Ishikawa (cell line): ENCODE results near the gene YPEL3.

Experiments
- CEBPB ChIP-seq: IDR thresholded peaks from 2 replicates; pipeline ENCODE4 v1.6.1; 2012
- CREB1 ChIP-seq: IDR thresholded peaks from 2 replicates; pipeline ENCODE4 v1.6.1; 2012; ENCODE audit warnings: low read depth
- EGR1 ChIP-seq: IDR thresholded peaks from 2 replicates; pipeline ENCODE4 v1.6.1; 2012
- EP300 ChIP-seq: IDR thresholded peaks from 2 replicates; pipeline ENCODE4 v1.6.1; 2012; ENCODE audit warnings: borderline replicate concordance
- FOXM1 ChIP-seq: IDR thresholded peaks from 2 replicates; pipeline ENCODE4 v1.6.1; 2012; ENCODE audit warnings: low read depth, borderline replicate concordance
- NFIC ChIP-seq: IDR thresholded peaks from 2 replicates; pipeline ENCODE4 v1.6.1; 2012
- RAD21 ChIP-seq: IDR thresholded peaks from 2 replicates; pipeline ENCODE4 v1.6.1; 2012; ENCODE audit warnings: low read depth
- TAF1 ChIP-seq: IDR thresholded peaks from 2 replicates; pipeline ENCODE4 v1.6.1; 2012; ENCODE audit warnings: low read depth, mild to moderate bottlenecking
- TCF12 ChIP-seq: IDR thresholded peaks from 2 replicates; pipeline ENCODE4 v1.6.1; 2012; ENCODE audit warnings: low read depth
- TEAD4 ChIP-seq: IDR thresholded peaks from 2 replicates; pipeline ENCODE4 v1.6.1; 2012
- YY1 ChIP-seq: IDR thresholded peaks from 2 replicates; pipeline ENCODE4 v1.6.1; 2012; ENCODE audit warnings: low read depth
- ZBTB7A ChIP-seq: IDR thresholded peaks from 2 replicates; pipeline ENCODE4 v1.6.1; 2012; ENCODE audit warnings: low read depth
- TF ChIP-seq, protein P1 (sequence below): IDR thresholded peaks from 2 replicates; pipeline ENCODE4 v1.6.1; 2012
- TF ChIP-seq, protein P2 (sequence below): IDR thresholded peaks from 2 replicates; pipeline ENCODE4 v1.6.1; 2012; ENCODE audit warnings: low read depth, mild to moderate bottlenecking
- TF ChIP-seq, protein P3 (sequence below): IDR thresholded peaks from 2 replicates; pipeline ENCODE4 v1.6.1; 2012

Gene YPEL3, protein sequence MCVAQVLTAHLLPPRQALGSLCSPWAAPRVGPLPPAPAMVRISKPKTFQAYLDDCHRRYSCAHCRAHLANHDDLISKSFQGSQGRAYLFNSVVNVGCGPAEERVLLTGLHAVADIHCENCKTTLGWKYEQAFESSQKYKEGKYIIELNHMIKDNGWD

DNA sequence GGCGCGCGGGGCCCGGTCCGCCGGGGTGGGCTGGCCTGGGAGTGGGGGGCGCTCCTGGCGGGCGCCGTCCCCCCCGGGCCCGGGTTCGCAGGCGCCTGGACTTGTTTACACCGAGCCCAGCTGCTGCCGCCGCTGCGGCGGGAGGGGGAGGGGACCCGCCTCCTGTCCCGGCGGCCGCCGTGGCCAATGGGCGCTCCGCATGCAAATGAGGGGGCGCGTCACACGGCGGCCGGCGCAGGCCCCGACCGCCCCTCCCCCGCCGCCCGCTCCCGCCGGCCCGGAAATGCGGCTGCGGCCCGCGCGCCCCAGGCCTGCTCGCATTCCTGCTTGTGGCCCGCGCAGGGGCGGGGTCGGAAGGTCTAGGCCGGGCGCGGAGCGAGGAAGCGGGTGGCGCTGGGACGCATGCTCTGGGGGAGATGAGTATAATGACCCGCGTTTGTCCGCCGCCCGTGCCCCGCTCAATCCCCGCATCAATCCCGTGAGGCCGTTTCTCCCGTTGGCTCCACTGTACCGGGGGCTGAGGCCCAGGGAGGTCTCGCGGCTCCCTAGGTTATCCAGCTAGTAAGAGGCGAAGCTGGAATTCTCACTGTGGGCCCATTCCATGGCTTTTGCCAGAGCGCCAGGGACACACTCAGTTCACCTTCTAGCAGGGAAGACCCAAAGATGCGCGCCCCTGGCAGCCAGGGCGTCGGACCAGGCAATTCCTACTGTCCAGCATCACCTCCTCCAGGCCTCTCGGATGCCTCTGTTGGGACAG is at the start of gene YPEL3:
Gene YPEL3, minus strand, starts transcription at position 109 of the 757 bp plus-strand sequence. CDS start 731 bp downstream, outside the sequence.
- TF ChIP-seq, protein P1, sequence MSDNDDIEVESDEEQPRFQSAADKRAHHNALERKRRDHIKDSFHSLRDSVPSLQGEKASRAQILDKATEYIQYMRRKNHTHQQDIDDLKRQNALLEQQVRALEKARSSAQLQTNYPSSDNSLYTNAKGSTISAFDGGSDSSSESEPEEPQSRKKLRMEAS = peak; percentile 63
- TF ChIP-seq EP300 = peak; percentile 40; the same call in 1 of the 2 replicates
- no peak for TF ChIP-seq CREB1
- TF ChIP-seq TCF12 = peak; percentile 39; the same call in 1 of the 2 replicates
- no peak for TF ChIP-seq YY1
- TF ChIP-seq ZBTB7A = peak; percentile 56; the same call in 1 of the 2 replicates
- no peak; the same call in 1 of the 2 replicates for TF ChIP-seq RAD21
- no peak for TF ChIP-seq EGR1
- TF ChIP-seq TEAD4 = peak; percentile 86
- TF ChIP-seq, protein P2, sequence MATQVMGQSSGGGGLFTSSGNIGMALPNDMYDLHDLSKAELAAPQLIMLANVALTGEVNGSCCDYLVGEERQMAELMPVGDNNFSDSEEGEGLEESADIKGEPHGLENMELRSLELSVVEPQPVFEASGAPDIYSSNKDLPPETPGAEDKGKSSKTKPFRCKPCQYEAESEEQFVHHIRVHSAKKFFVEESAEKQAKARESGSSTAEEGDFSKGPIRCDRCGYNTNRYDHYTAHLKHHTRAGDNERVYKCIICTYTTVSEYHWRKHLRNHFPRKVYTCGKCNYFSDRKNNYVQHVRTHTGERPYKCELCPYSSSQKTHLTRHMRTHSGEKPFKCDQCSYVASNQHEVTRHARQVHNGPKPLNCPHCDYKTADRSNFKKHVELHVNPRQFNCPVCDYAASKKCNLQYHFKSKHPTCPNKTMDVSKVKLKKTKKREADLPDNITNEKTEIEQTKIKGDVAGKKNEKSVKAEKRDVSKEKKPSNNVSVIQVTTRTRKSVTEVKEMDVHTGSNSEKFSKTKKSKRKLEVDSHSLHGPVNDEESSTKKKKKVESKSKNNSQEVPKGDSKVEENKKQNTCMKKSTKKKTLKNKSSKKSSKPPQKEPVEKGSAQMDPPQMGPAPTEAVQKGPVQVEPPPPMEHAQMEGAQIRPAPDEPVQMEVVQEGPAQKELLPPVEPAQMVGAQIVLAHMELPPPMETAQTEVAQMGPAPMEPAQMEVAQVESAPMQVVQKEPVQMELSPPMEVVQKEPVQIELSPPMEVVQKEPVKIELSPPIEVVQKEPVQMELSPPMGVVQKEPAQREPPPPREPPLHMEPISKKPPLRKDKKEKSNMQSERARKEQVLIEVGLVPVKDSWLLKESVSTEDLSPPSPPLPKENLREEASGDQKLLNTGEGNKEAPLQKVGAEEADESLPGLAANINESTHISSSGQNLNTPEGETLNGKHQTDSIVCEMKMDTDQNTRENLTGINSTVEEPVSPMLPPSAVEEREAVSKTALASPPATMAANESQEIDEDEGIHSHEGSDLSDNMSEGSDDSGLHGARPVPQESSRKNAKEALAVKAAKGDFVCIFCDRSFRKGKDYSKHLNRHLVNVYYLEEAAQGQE = no peak
- no peak for TF ChIP-seq CEBPB
- no peak for TF ChIP-seq FOXM1
- no peak; the same call in 1 of the 2 replicates for TF ChIP-seq NFIC
- TF ChIP-seq TAF1 = peak; percentile 41; the same call in 1 of the 2 replicates
- TF ChIP-seq, protein P3, sequence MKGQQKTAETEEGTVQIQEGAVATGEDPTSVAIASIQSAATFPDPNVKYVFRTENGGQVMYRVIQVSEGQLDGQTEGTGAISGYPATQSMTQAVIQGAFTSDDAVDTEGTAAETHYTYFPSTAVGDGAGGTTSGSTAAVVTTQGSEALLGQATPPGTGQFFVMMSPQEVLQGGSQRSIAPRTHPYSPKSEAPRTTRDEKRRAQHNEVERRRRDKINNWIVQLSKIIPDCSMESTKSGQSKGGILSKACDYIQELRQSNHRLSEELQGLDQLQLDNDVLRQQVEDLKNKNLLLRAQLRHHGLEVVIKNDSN = no peak

DNA sequence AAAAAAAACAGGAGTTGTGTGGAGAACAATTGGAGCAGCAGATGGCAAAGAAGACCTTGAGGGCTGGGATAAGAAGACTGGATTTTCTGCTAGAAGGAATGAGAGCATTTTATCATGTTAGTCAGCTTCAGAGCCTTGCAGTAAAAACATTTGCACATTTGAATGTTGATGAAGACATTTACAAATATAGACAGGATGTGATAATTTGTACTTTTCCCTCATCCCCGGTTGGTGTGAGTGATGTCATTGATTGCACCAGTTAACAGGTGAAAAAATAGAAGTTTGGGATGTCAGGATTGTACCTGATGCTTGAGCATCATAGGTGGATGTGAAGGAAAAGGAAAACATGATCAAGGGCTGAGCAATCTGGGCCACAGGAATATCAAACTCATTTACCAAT is 49.6 kb upstream of the YPEL3 start:
- no peak for TF ChIP-seq NFIC
- TF ChIP-seq EGR1 = no peak
- no peak for TF ChIP-seq CREB1
- TF ChIP-seq, protein P2 = no peak
- TF ChIP-seq YY1 = no peak
- TF ChIP-seq, protein P1 = no peak
- no peak for TF ChIP-seq FOXM1
- TF ChIP-seq RAD21 = no peak
- TF ChIP-seq, protein P3 = no peak
- no peak for TF ChIP-seq TCF12
- TF ChIP-seq TAF1 = no peak
- TF ChIP-seq EP300 = no peak
- TF ChIP-seq CEBPB = no peak
- no peak for TF ChIP-seq TEAD4
- TF ChIP-seq ZBTB7A = no peak

DNA sequence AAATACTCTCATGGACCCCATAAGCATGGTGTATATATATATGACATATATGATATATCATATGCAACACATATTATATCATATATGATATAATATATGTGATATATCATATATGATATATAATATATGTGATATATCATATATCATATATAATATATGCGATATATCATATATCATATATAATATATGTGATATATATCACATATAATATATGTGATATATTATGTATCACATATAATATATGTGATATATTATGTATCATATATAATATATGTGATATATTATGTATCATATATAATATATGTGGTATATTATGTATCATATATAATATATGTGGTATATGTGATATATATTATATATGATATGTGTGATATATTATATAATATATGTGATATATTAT is 48.9 kb upstream of the YPEL3 start:
- TF ChIP-seq EGR1 (no peak), YY1 (no peak), NFIC (no peak), RAD21 (no peak)

DNA sequence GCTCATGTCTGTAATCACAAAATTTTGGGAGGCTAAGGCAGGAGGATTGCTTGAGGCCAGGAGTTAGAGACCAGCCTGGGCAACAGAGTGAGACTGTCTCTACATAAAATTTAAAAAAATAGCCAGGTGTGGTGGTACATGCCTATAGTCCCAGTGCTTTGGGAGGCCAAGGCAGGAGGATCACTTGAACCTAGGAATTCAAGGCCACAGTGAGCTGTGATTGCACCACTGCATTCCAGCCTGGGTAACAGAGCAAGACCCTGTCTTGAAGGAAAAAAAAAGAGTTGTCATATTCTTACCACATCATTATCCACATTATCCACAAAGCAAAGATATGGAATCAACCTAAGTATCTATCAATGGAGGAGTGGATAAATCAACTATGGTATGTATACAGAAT is 48.0 kb upstream of the YPEL3 start:
- TF ChIP-seq EP300 (no peak), TEAD4 (no peak), YY1 (no peak), NFIC (no peak), CREB1 (no peak), FOXM1 (no peak), RAD21 (no peak)
- TF ChIP-seq, protein P1 = no peak
- TF ChIP-seq, protein P3 = no peak
- TF ChIP-seq, protein P2 = no peak
